Measurements from ENCODE around the gene NPR2.

DNA sequence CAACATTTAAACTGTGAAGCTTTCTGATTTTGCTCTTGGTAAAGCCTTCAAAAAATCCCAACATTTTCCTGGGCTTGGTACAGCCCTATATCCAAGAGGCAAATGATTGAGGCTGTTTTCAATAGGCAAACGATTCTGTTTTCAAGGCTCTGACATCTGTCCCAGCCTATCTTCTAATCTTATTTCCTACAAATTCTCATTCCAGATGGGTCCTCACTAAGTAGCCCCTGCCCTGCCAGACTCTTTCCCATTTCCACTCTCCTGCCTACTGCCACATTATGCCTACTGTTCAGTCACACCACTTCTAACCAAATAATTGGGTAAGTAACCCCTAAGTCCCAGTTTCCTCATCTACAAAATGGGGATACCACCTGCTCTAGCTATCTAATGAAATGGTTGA lies 45.8 kb upstream of the NPR2 start:
- TF ChIP-seq, protein P1, sequence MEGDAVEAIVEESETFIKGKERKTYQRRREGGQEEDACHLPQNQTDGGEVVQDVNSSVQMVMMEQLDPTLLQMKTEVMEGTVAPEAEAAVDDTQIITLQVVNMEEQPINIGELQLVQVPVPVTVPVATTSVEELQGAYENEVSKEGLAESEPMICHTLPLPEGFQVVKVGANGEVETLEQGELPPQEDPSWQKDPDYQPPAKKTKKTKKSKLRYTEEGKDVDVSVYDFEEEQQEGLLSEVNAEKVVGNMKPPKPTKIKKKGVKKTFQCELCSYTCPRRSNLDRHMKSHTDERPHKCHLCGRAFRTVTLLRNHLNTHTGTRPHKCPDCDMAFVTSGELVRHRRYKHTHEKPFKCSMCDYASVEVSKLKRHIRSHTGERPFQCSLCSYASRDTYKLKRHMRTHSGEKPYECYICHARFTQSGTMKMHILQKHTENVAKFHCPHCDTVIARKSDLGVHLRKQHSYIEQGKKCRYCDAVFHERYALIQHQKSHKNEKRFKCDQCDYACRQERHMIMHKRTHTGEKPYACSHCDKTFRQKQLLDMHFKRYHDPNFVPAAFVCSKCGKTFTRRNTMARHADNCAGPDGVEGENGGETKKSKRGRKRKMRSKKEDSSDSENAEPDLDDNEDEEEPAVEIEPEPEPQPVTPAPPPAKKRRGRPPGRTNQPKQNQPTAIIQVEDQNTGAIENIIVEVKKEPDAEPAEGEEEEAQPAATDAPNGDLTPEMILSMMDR (IDR thresholded peaks at IDR 0.05; ENCODE audit: poor library complexity) = no peak
- TF ChIP-seq EZH2 (IDR thresholded peaks at IDR 0.05; ENCODE audit: borderline replicate concordance) = no peak

Measured in hepatocyte (in vitro differentiated cells).